ENCODE results near the gene SMURF2.

GRCh38 chr17:64618848-64619247, 43.3 kb downstream of the SMURF2 start:
- TF ChIP-seq PATZ1 (CRISPR knock-in tag; IDR thresholded peaks at IDR 0.05; ENCODE audit: borderline replicate concordance) (no peak), BACH2 (CRISPR knock-in tag; IDR thresholded peaks at IDR 0.05; ENCODE audit: borderline replicate concordance) (no peak), CREB5 (CRISPR knock-in tag; IDR thresholded peaks at IDR 0.05; ENCODE audit: low read depth) (no peak), PPARA (CRISPR knock-in tag; IDR thresholded peaks at IDR 0.05; ENCODE audit: borderline replicate concordance) (no peak), OSR1 (CRISPR knock-in tag; IDR thresholded peaks at IDR 0.05) (no peak), ZFP3 (CRISPR knock-in tag; IDR thresholded peaks at IDR 0.05) (no peak), ZFP30 (CRISPR knock-in tag; IDR thresholded peaks at IDR 0.05) (no peak)
